Keratinocyte (primary cell): Measurements from ENCODE around the gene BUD31. TPM values are rescaled to one million over a fixed set of nuclear protein-coding genes. Genes with fewer than 3 reads are reported as not detected.
A peak's percentile ranks its signal among the peaks of the same experiment; 100 is the strongest.

Experiments used
- DNase-seq: peaks from one replicate; pipeline ENCODE4 v3.0.0-alpha.2; 2011; ENCODE audit warnings: low read depth, missing footprints, low spot score
- FAIRE-seq: peaks from 2 replicates; lab custom pipeline; 2011; peaks lifted over from hg19 to GRCh38; lab: Jason Lieb, UNC
- H2AFZ ChIP-seq: 2 replicates; pipeline ENCODE4 v1.6.0; 2012; ENCODE audit warnings: low read length, control low read depth, inconsistent platforms; ENCODE audit not compliant: control insufficient read depth
- H3K27ac ChIP-seq: 2 replicates; pipeline ENCODE4 v1.5.1; 2011; ENCODE audit warnings: low read length; ENCODE audit not compliant: control insufficient read depth, insufficient read depth
- H3K27me3 ChIP-seq: 3 replicates; pipeline ENCODE4 v1.6.0; 2011; ENCODE audit warnings: low read length; ENCODE audit not compliant: control insufficient read depth, insufficient read depth; ENCODE audit errors: extremely low read depth
- H3K36me3 ChIP-seq, 2 experiments: 2 replicates in 1 of 2; 3 replicates in 1 of 2; pipeline ENCODE4 v1.5.1; 2011; ENCODE audit warnings: low read length in 2 of 2, mild to moderate bottlenecking in 1 of 2; ENCODE audit not compliant: control insufficient read depth in 2 of 2, insufficient read depth in 2 of 2; ENCODE audit errors: extremely low read depth in 1 of 2
- H3K4me1 ChIP-seq: 3 replicates; pipeline ENCODE4 v1.5.1; 2011; ENCODE audit warnings: low read length; ENCODE audit not compliant: control insufficient read depth, insufficient read depth; ENCODE audit errors: extremely low read depth
- H3K4me2 ChIP-seq: 3 replicates; pipeline ENCODE4 v1.6.0; 2011; ENCODE audit warnings: low read depth, low read length; ENCODE audit not compliant: control insufficient read depth, insufficient read depth; ENCODE audit errors: extremely low read depth
- H3K4me3 ChIP-seq, 3 experiments: fragments of 200-600 bp in 1 of 3; sonication (generic) in 1 of 3; 2 replicates in 2 of 3; 3 replicates in 1 of 3; pipeline ENCODE4 v1.5.1; 2011 to 2016; ENCODE audit warnings: low read length in 3 of 3, mild to moderate bottlenecking in 3 of 3, control low read depth in 2 of 3, inconsistent platforms in 1 of 3, low read depth in 1 of 3, mixed read lengths in 1 of 3, mixed run types in 1 of 3, moderate library complexity in 1 of 3; ENCODE audit not compliant: control insufficient read depth in 2 of 3, insufficient read depth in 2 of 3; ENCODE audit errors: extremely low read depth in 1 of 3
- H3K79me2 ChIP-seq: 2 replicates; pipeline ENCODE4 v1.6.0; 2012; ENCODE audit warnings: low read length; ENCODE audit not compliant: control insufficient read depth, insufficient read depth
- H3K9ac ChIP-seq: 3 replicates; pipeline ENCODE4 v1.6.0; 2011; ENCODE audit warnings: low read length; ENCODE audit not compliant: control insufficient read depth, insufficient read depth; ENCODE audit errors: extremely low read depth
- H3K9me1 ChIP-seq: 3 replicates; pipeline ENCODE4 v1.6.0; 2011; ENCODE audit warnings: low read length; ENCODE audit not compliant: control insufficient read depth, insufficient read depth; ENCODE audit errors: extremely low read depth
- H3K9me3 ChIP-seq: 2 replicates; pipeline ENCODE4 v1.5.1; 2012; ENCODE audit warnings: low read depth, low read length; ENCODE audit not compliant: control insufficient read depth
- H4K20me1 ChIP-seq: 3 replicates; pipeline ENCODE4 v1.6.0; 2011; ENCODE audit warnings: low read length; ENCODE audit not compliant: control insufficient read depth, insufficient read depth; ENCODE audit errors: extremely low read depth
- CTCF ChIP-seq, 3 experiments: IDR thresholded peaks in 1 of 3; conservative IDR thresholded peaks in 1 of 3; optimal IDR thresholded peaks in 1 of 3; 2 replicates in 2 of 3; 3 replicates in 1 of 3; pipeline versions ENCODE3 to v1.5.1; 2011; ENCODE audit warnings: low read length in 3 of 3, mild to moderate bottlenecking in 3 of 3, moderate library complexity in 2 of 3, control low read depth in 1 of 3, inconsistent platforms in 1 of 3; ENCODE audit not compliant: insufficient read depth in 2 of 3; ENCODE audit errors: extremely low read depth in 1 of 3
- EZH2 ChIP-seq: IDR thresholded peaks from one replicate; pipeline ENCODE4 v1.6.1; 2012; ENCODE audit warnings: inconsistent platforms, mild to moderate bottlenecking, low read length, moderate library complexity
- dilution Hi-C: fragments of 300-500 bp; cut with MboI; formaldehyde crosslinking; loops from one replicate; pipeline ENCODE4 v1.7.0; 2020; ENCODE audit warnings: low sequenced_read_pairs; ENCODE audit not compliant: extremely low pct_ligation_motif_present
- polyA plus RNA-seq, 5 experiments: library from polyadenylated mRNA; depleted of rRNA in 3 of 5; stranded (reverse) in 3 of 5; stranded (forward) in 1 of 5; unstranded in 1 of 5; fragments of >200 nt; gene quantifications; 1 replicate in 1 of 5; 2 replicates in 3 of 5; 3 replicates in 1 of 5; pipeline versions ENCODE4 v1.2.1 to v1.2.3, GENCODE V29; 2011 to 2012; ENCODE audit warnings: missing spikeins in 2 of 5, low read depth in 1 of 5, low replicate concordance in 1 of 5

Gene BUD31
- polyA plus RNA-seq, 1 donor (not counting 4 experiments of a cell fraction or from before 2014, with no cell fraction given) = 73.3 TPM

DNA sequence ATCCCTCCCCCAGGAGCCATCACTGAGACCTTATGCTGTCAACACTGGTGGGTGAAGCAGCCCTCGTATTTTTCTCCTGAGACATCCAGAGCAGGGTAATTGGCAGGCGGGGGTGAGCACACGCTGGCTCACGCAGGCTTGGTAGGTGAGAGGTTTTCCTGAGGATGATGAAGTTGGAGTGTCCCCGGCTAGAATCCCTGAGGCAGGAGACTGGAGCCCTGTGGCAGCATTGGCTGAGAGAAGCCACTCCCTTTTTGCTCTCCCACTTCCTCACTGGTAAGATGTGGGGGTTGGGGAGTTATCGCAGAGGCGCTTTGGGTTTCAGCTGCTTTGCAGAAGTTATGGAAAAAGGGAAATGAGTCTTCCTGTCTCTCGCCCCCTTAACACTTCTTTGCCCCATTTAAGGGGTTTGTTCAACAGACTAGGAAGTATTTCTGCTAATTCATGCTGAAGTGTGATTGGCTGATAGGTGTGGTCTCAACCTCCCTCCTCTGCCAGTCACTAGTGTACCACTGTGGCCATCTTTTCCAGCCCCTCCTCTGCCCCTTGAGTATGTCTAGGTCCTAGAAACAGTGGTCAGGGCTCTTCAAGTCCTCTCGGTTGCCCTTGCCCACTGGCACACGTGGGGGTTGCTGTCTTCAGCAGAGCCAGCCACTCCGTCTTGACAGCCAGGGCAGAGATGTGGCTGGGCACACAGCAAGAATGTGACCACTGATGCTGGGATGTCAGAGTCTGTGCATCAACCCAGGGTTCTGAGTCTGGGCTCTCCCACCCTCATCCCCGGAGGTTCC is 28.5 kb upstream of the BUD31 start:
- peak; percentile 58 for FAIRE-seq
- H3K4me1 ChIP-seq = peaks cover 44% of the 10 kb centered on the region
- peak overlapping the region; percentile 88 for H3K27ac ChIP-seq

GRCh38 chr7:99380823-99381663 is 27.7 kb upstream of the BUD31 start:
- peaks cover 54% of the 10 kb centered on the region for H3K79me2 ChIP-seq
- peak overlapping the region; percentile 88 for H3K27ac ChIP-seq
- peak overlapping the region; percentile 49 for H3K4me2 ChIP-seq
- peaks cover 27 to 39% of the 10 kb centered on the region in 2 experiments for H3K36me3 ChIP-seq
- H3K27me3 ChIP-seq = no peaks in the 10 kb centered on the region
- H2AFZ ChIP-seq = no peak overlapping the region
- H3K9me1 ChIP-seq = peaks cover 6% of the 10 kb centered on the region
- TF ChIP-seq EZH2 (no peak), CTCF (optimal IDR thresholded peaks at IDR 0.05 in 1 of 3, IDR thresholded peaks at IDR 0.05 in 1 of 3, conservative IDR thresholded peaks at IDR 0.05 in 1 of 3; ENCODE audit: extremely low read depth in 1 of 3, insufficient read depth in 2 of 3, low read length in 3 of 3) (no peak)
- peaks cover 40% of the 10 kb centered on the region for H4K20me1 ChIP-seq
- H3K4me3 ChIP-seq = peak overlapping the region in 2 of 3 experiments; percentile 6 to 32
- H3K9me3 ChIP-seq = no peaks in the 10 kb centered on the region
- FAIRE-seq = no peak
- dilution Hi-C loops = no loop called here
- peak overlapping the region; percentile 73 for H3K9ac ChIP-seq
- peaks cover 44% of the 10 kb centered on the region for H3K4me1 ChIP-seq
- no peak for DNase-seq

More for the DNA sequence above, 28.5 kb upstream of the BUD31 start:
- H3K79me2 ChIP-seq = peaks cover 56% of the 10 kb centered on the region
- no peak for TF ChIP-seq EZH2
- TF ChIP-seq CTCF (optimal IDR thresholded peaks at IDR 0.05 in 1 of 3, IDR thresholded peaks at IDR 0.05 in 1 of 3, conservative IDR thresholded peaks at IDR 0.05 in 1 of 3; ENCODE audit: extremely low read depth in 1 of 3, insufficient read depth in 2 of 3, low read length in 3 of 3) = no peak
- no peaks in the 10 kb centered on the region for H3K27me3 ChIP-seq
- peaks cover 37% of the 10 kb centered on the region for H4K20me1 ChIP-seq
- dilution Hi-C loops = no loop called here
- no peaks in the 10 kb centered on the region for H3K9me3 ChIP-seq
- no peak for DNase-seq
- H3K9me1 ChIP-seq = peaks cover 6% of the 10 kb centered on the region
- H2AFZ ChIP-seq = no peak overlapping the region
- H3K36me3 ChIP-seq = peaks cover 25 to 35% of the 10 kb centered on the region in 2 experiments
- peak overlapping the region; percentile 73 for H3K9ac ChIP-seq
- peak overlapping the region; percentile 49 for H3K4me2 ChIP-seq
- peak overlapping the region in 2 of 3 experiments; percentile 6 to 32 for H3K4me3 ChIP-seq
